GM21526 (cell line): ENCODE data around the gene DEFB126.
"Not testable (repeated sequence)": the region's sequence is repeated elsewhere in the genome, so short reads cannot be mapped to it uniquely, and the experiment has no call there.

ENCODE experiments used
- ATAC-seq: cut with Tn5 transposase; IDR thresholded peaks from one replicate; pipeline ENCODE4 v1.9.1; 2021; ENCODE audit warnings: moderate library complexity; ENCODE audit not compliant: unreplicated experiment, low FRiP score

The DEFB126 gene, protein sequence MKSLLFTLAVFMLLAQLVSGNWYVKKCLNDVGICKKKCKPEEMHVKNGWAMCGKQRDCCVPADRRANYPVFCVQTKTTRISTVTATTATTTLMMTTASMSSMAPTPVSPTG

DNA sequence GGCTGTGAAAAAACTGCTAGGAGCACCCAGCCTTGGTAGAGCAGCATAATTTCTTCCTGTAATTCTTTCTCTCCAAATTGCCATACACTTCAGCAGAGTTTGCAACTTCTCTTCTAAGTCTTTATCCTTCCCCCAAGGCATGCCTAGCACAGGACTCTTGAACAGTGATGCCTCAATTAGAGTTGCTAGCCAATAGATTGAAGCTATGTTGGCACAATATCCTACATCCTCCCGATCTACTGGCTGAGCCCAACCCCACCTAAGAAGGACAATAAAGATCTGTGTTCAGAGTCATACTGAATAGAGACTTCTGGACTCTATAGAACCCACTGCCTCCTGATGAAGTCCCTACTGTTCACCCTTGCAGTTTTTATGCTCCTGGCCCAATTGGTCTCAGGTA is at the start of gene DEFB126:
Gene DEFB126 (plus strand): TSS at position 301 of the 400 bp plus-strand sequence. CDS start 39 bp downstream, at position 340.
- ATAC-seq: no peak

DNA sequence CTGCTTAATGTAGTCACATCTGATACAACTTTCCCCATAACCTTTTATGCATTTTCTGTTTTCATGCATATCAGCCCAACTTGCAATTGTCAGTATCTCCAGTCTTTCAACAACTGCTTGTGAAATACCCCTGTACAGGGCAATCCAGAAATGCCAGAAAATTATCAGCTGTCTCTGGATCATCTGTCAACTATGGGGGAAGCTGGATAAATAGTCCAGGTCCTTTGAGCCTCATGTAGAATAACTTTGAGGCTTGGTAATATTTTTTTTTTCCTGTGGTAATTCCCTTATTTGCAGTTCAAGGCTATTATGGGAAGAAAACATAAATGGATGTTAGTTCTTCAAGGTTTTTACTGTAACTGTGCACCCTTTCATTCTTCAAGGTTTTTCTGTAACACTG is 48.7 kb upstream of the DEFB126 start:
- ATAC-seq: no peak

DNA sequence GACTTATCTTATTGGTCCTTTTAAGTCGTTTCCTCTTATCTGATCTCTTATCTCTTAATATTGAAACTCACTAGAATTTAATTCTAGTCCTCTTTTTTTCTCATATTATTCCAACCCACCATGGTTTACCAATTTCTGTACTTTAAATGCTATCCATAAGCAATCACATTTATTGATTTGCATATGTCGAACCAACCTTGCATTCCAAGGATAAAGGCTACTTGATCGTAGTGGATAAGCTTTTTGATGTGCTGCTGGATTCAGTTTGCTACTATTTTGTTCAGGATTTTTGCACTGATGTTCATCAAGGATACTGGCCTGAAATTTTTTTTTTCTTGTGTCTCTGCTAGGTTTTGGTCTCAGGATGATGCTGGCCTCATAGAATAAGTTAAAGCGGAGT is 47.2 kb upstream of the DEFB126 start:
- ATAC-seq: no peak

DNA sequence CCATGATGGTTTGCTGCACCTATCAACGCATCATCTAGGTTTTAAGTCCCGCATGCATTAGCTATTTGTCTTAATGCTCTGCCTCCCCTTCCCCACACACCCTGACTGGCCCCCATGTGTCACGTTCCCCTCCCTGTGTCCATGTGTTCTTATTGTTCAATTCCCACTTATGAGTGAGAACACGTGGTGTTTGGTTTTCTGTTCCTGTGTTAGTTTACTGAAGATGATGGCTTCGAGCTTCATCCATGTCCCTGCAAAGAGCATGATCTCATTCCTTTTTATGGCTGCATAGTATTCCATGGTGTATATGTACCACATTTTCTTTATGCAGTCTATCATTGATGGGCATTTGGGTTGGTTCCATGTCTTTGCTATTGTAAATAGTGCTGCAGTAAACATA is 44.7 kb upstream of the DEFB126 start:
- not testable (repeated sequence) for ATAC-seq

DNA sequence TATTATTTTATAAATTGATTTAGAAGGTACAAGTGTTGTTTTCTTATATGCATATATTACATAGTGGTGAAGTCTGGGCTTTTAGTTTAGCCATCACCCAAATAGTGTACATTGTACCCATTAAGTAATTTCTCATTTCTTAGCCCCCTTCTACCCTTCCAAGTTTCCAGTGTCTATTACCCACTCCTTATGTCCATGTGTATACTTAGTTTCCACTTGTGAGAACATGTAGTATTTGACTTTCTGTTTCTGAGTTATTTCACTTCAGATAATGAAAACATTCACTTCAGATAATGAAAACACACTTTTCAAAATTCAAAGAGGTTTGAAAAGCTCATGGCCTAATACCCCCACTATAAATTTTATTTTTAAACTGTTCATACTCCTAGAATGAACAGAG is 40.4 kb upstream of the DEFB126 start:
- no peak for ATAC-seq

DNA sequence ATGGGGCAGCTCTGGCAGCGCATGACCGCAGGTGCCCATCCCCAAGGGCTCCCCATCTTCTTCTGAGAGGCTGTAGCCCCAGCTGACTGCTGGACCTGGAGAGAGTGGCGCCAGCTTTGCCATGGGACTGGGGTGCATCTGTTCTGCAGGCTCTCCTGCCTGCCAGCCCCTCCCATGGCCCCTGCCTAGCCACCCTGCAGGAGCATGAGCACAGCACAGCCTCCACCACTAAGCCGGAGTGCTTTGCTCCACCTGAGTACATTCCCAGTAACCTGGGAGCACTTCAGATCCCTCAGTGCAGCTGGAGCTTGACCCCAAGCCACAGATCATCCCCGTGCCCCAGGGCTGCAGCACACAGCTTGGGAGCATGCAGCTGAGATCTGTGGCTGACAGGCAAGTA is 38.9 kb upstream of the DEFB126 start:
- no peak for ATAC-seq

DNA sequence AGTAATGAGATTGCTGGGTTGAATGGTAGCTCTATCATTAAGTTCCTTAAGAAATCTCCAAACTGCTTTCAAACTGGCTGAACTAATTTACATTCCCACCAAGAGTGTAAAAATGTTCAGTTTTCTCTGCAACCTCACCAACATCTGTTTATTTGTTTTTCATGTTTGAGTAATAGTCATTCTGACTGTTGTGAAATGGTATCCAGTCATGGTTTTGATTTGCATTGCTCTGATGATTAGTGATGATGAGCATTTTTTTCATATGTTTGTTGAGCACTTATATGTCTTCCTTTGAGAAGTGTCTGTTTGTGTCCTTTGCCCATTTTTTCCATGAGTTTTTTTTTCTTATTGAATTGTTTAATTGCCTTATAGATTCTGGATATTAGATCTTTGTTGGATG is 30.0 kb upstream of the DEFB126 start:
- no peak for ATAC-seq

DNA sequence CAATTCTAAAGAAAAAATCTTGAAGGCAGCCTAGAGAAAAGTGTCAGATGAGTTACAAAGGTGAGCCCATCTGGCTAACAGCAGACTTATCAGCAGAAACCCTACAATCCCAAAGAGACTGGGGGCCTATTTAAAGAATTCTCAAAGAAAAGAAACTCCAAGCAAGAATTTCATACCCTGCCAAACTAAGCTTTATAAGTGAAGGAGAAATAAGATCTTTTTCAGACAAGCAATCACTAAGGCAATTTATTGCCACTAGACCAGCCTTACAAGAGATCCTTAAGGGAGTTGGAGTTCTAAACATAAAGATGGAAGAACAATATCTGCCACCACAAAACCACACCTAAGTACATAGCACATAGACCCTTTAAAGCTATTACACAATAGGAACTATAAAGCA is 24.9 kb upstream of the DEFB126 start:
- ATAC-seq: no peak

DNA sequence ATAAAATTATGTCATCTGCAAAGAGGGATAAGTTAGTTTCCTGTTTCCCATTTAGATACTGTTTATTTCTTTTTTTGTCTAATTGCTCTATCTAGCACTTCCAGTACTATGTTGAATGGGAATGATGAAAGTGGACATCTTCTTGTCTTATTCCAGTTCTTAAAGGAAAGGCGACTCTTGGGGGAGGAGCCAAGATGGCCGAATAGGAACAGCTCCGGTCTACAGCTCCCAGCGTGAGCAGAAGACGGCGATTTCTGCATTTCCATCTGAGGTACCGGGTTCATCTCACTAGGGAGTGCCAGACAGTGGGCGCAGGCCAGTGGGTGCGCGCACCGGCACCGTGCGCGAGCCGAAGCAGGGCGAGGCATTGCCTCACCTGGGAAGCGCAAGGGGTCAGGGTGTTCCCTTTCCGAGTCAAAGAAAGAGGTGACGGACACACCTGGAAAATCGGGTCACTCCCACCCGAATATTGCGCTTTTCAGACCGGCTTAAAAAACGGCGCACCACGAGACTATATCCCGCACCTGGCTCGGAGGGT is 12.5 kb upstream of the DEFB126 start:
- ATAC-seq: not testable (repeated sequence)

DNA sequence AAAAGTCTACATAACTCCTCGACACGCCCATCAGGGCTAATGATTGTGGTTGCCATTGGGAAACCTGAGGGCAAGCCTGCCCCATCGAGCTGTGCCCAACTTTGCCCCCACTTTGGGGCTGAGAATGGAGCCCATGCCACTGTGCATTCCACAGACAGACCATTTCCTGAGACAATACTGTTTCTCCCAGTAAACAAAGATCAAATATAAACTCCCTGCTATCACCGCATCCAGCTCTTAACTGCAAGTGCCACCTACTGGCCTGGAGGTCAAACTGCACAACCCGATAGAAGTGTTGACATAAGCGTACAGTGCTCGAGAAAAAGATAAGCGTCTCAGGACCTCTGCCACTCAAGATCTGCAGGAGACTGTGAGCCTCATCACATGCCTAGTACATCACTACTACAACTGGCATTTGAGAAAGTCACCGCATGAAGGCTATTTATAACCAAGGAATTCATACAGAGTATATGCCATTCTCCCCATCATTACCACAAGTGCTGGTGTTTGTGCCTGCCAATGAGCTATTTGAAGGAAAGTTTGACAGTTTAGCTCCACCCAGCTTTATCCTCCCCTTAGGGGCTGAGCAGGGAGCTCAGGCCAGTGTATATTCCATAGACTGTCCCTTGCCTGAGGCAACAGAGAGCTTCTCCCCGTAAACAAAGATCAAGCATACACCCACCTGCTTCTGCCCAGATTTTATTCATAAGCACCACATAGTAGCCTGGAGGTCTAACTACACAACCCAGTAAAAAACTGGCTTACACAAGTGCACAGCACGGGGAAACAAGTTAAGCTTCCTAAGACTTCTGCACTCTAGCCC is 4.5 kb upstream of the DEFB126 start:
- ATAC-seq: no peak

DNA sequence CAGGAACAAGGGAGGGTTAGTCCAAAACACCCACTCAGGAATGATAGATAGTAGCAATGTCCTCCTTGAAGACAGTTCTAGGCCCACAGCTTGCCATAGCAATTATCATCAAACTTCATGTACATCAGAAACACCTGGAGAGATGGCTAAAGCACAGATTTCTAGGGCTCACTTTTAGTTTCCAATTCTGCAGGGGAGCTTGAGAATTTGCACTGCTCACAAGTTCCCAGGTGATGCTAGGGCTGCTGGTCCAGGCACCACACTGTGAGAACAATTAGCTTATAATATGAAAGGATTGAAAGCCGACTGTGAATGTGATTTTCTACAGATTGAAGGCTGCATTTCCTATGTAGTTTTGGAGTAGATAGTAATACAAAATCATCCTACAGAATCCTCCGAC is 3.5 kb downstream of the DEFB126 start:
- ATAC-seq: no peak

DNA sequence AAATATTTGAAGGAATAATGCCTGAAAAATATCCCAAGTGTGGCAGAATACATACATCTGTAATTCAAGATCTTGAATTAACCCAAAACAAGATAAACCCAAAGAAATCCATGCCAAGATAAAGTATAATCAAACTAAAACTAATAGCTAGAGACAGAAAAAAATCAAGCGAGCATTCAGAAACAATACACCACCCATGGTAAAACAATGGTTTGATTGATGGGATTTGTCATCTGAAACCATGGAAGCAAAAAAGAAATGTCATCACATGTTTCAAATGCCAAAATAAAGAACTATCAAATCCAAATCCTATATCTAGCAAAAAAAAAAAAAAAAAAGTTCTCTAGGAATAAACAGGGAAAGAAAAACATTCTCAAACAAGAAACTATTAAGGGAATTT is 9.7 kb downstream of the DEFB126 start:
- ATAC-seq: no peak

DNA sequence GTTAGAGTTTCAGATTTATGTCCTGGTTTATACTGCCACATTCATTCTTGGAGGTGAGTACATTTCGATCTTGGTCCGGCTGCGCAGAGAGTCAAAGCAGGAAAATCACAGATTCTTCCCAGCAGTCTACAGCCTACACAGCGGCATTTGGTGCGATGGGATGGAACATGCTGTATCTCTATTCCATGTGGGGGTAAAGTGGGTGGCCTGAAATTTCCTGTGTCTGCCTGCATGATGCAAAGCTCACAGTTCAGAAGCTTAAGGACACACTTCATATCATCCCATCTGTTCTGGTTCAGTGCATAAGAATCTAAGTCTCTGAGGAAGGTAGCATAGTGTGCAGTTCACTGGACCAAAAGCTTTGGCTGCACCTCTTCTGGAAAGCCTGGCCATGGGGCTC is 14.8 kb downstream of the DEFB126 start, which contains the start of gene DEFB127:
Gene DEFB127 (plus strand): TSS at position 301 of the 400 bp plus-strand sequence. CDS start 91 bp downstream, at position 392.
- ATAC-seq: no peak

DNA sequence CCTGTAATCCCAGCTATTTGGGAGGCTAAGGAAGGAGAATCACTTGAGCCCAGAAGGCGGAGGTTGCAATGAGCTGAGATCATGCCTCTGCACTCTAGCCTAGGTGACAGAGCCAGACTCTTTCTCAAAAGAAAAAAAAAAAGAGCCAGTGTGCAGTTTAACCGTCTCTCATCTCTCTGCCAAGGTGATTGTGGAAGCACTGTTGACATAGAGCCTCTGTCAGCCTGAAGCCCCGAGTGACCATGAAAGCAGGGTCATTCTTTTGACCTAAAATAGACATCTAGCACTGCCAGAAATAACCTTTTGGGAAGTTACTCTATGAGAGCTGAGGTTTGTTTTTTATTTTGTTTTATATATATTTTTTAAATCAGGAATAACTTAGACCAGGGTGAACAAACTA is 22.2 kb downstream of the DEFB126 start:
- ATAC-seq: no peak

DNA sequence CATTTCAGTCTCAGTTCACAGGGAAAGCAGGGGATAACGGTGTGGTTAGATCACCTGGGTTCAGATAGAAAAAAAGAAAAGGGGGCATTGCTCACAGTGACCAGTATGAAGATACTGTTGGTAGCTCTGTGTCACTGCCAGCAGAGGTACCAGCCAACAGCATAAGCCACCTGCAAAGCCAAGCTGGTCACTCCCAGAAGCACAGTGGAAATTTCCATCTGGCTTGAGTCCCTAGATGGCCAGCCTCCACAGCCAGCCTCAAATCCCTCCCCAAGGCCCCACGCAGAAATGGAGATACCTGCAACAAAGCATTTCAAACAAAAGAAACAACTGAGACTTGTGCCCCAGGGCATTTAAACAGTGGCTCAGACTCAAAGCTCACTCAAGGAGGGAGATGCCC is 26.5 kb downstream of the DEFB126 start:
- ATAC-seq: no peak

DNA sequence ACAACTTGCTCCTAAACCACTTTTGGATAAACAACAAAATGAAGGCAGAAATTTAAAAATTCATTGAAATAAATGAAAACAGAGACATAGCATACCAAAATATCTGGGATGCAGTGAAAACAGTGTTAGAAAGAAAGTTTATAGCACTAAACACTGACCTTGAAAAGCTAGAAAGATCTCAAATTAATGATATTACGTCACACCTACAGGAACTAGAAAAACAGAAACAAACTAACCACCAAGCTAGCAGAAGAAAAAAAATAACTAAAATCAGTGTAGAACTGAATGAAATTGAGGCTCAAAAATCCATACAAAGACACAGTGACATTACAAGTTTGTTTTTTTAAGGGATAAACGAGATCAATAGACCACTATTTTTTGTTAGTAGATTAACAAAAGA is 41.9 kb downstream of the DEFB126 start:
- ATAC-seq: no peak

DNA sequence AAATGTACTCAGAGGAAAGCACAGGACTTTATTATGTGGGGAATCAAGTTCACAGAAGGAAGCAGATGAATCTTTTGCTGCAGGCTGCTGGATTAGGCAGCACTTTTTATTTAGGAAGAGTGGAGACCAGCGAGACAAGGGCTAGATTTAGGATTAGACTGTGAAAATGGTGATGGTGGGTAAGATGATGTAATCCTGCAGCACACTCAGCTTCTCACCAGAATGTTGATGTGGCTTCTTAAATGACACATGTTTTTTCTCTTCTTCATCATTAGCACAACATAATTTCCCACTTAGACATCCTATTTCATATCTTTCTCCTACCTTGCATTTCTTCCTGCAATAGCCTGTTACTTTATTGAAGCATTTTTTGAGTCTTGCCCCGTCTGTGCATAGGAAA is 45.3 kb downstream of the DEFB126 start:
- no peak for ATAC-seq

DNA sequence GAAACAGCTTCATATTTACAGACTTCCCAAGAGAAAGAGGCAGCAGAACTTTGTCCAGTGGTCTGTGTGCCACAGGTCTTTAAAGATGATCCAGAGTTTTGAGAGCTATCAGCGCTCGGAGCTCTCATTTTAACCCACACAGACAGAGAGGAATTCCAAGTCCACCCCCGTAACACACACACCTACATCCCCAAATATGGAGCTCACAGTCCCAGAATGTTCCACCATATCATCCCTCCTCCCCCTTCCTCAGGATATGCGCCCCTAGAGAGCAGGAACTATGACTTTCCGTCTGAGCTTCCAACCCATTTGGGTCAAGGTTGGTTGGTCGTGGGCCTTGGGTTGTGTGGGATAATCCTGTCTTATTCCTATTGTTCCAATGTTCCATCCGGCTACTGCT is 47.2 kb downstream of the DEFB126 start, which contains the start of gene DEFB128:
Gene DEFB128 (minus strand): TSS at position 101 of the 400 bp plus-strand sequence. CDS start 88 bp downstream, at position 13.
- ATAC-seq: no peak
